Measurements from ENCODE around the gene SLC4A2. TPM values are rescaled to one million over a fixed set of nuclear protein-coding genes. Genes with fewer than 3 reads are reported as not detected.

SLC4A2 gene
- total RNA-seq, 2 experiments from 2014 or later = 64.2 to 86.0 TPM

- ChIA-PET CTCF (ENCODE audit: unreplicated experiment) (no interaction called here), POLR2A (no interaction called here)
- TSS peak; percentile 48 for BruUV-seq (replicated peaks)
- Histone ChIP-seq H3K36me3 (ENCODE audit: insufficient read depth, low read length) (peaks cover 5% of the 10 kb centered on the region; the same call in 1 of the 2 replicates), H3K27ac (ENCODE audit: low read depth, low read length, poor library complexity, severe bottlenecking) (no peak overlapping the region), H2AFZ (ENCODE audit: low read length) (no peak overlapping the region), H3K9me3 (ENCODE audit: low read length) (no peaks in the 10 kb centered on the region), H3K4me1 (ENCODE audit: insufficient read depth, low read length, poor library complexity, severe bottlenecking) (peaks cover 23% of the 10 kb centered on the region), H4K20me1 (ENCODE audit: insufficient read depth, low read length) (0 out of 2 replicates have a peak, but pooled peaks cover 3% of the 10 kb centered on the region), H3K4me2 (ENCODE audit: low read length) (no peak overlapping the region), H3K9me2 (ENCODE audit: insufficient read depth, low read length) (no peaks in the 10 kb centered on the region), H3K4me3 (ENCODE audit: low read depth, low read length, poor library complexity, severe bottlenecking) (no peak overlapping the region), H3K79me2 (ENCODE audit: insufficient read depth, low read depth, low read length) (peaks cover 14% of the 10 kb centered on the region; the same call in 1 of the 2 replicates)
- no peak for DNase-seq (ENCODE audit: low spot score)
- intact Hi-C loops (cut with micrococcal nuclease; ENCODE audit: unreplicated experiment) = no loop called here
- TF ChIP-seq EZH2phosphoT487 (IDR thresholded peaks at IDR 0.05; ENCODE audit: borderline replicate concordance, low read depth, low read length) (no peak), CTCF (conservative IDR thresholded peaks at IDR 0.05; ENCODE audit: low read length) (no peak)
Observed at GRCh38 chr7:151031011-151031410, 28.4 kb upstream of the SLC4A2 start.

GRCh38 chr7:151032936-151033863, 26.2 kb upstream of the SLC4A2 start:
- H3K4me1 ChIP-seq (ENCODE audit: insufficient read depth, low read length, poor library complexity, severe bottlenecking) = peaks cover 11% of the 10 kb centered on the region
- DNase-seq (ENCODE audit: low spot score) = no peak
- ChIA-PET POLR2A (interaction anchor here (0.6 kb wide), 1 partner anchor 11 kb away, joined by 3 read pairs; no protein-coding TSS in a partner anchor), CTCF (ENCODE audit: unreplicated experiment) (interaction anchor here (1.1 kb wide), 1 partner anchor 78 kb away, joined by 3 read pairs; no protein-coding TSS in a partner anchor)
- no peak overlapping the region for H3K4me2 ChIP-seq (ENCODE audit: low read length)
- no peaks in the 10 kb centered on the region for H3K9me2 ChIP-seq (ENCODE audit: insufficient read depth, low read length)
- H2AFZ ChIP-seq (ENCODE audit: low read length) = no peak overlapping the region
- H3K27ac ChIP-seq (ENCODE audit: low read depth, low read length, poor library complexity, severe bottlenecking) = no peak overlapping the region
- H3K4me3 ChIP-seq (ENCODE audit: low read depth, low read length, poor library complexity, severe bottlenecking) = no peak overlapping the region
- peaks cover 14% of the 10 kb centered on the region; the same call in 1 of the 2 replicates for H3K79me2 ChIP-seq (ENCODE audit: insufficient read depth, low read depth, low read length)
- BruUV-seq (replicated peaks) = no TSS peak
- TF ChIP-seq CTCF (conservative IDR thresholded peaks at IDR 0.05; ENCODE audit: low read length) (no peak), EZH2phosphoT487 (IDR thresholded peaks at IDR 0.05; ENCODE audit: borderline replicate concordance, low read depth, low read length) (no peak)
- no peaks in the 10 kb centered on the region for H3K9me3 ChIP-seq (ENCODE audit: low read length)
- H4K20me1 ChIP-seq (ENCODE audit: insufficient read depth, low read length) = 0 out of 2 replicates have a peak, but pooled peaks cover 3% of the 10 kb centered on the region
- H3K36me3 ChIP-seq (ENCODE audit: insufficient read depth, low read length) = peaks cover 19% of the 10 kb centered on the region
- intact Hi-C loops (cut with micrococcal nuclease; ENCODE audit: unreplicated experiment) = no loop called here

- CTCF ChIA-PET (ENCODE audit: unreplicated experiment) = no interaction called here
- H2AFZ ChIP-seq (ENCODE audit: low read length) = no peak overlapping the region
Observed at GRCh38 chr7:151033864-151034249, 25.5 kb upstream of the SLC4A2 start.

More at GRCh38 chr7:151033864-151034249, 25.5 kb upstream of the SLC4A2 start:
- no peak overlapping the region for H3K4me2 ChIP-seq (ENCODE audit: low read length)
- no peak for TF ChIP-seq CTCF (conservative IDR thresholded peaks at IDR 0.05; ENCODE audit: low read length)
- TF ChIP-seq EZH2phosphoT487 (IDR thresholded peaks at IDR 0.05; ENCODE audit: borderline replicate concordance, low read depth, low read length) = no peak
- peaks cover 19% of the 10 kb centered on the region for H3K36me3 ChIP-seq (ENCODE audit: insufficient read depth, low read length)
- intact Hi-C loops (cut with micrococcal nuclease; ENCODE audit: unreplicated experiment) = no loop called here
- H3K4me3 ChIP-seq (ENCODE audit: low read depth, low read length, poor library complexity, severe bottlenecking) = no peak overlapping the region
- BruUV-seq (replicated peaks) = no TSS peak
- peaks cover 11% of the 10 kb centered on the region for H3K4me1 ChIP-seq (ENCODE audit: insufficient read depth, low read length, poor library complexity, severe bottlenecking)
- H3K79me2 ChIP-seq (ENCODE audit: insufficient read depth, low read depth, low read length) = peaks cover 11% of the 10 kb centered on the region; the same call in 1 of the 2 replicates
- no peak overlapping the region for H3K27ac ChIP-seq (ENCODE audit: low read depth, low read length, poor library complexity, severe bottlenecking)
- no peaks in the 10 kb centered on the region for H3K9me3 ChIP-seq (ENCODE audit: low read length)
- no peaks in the 10 kb centered on the region for H3K9me2 ChIP-seq (ENCODE audit: insufficient read depth, low read length)
- DNase-seq (ENCODE audit: low spot score) = no peak
- POLR2A ChIA-PET = no interaction called here
- H4K20me1 ChIP-seq (ENCODE audit: insufficient read depth, low read length) = 0 out of 2 replicates have a peak, but pooled peaks cover 3% of the 10 kb centered on the region

All from OCI-LY7 (cell line).